ENCODE results near the gene RGS13.

DNA sequence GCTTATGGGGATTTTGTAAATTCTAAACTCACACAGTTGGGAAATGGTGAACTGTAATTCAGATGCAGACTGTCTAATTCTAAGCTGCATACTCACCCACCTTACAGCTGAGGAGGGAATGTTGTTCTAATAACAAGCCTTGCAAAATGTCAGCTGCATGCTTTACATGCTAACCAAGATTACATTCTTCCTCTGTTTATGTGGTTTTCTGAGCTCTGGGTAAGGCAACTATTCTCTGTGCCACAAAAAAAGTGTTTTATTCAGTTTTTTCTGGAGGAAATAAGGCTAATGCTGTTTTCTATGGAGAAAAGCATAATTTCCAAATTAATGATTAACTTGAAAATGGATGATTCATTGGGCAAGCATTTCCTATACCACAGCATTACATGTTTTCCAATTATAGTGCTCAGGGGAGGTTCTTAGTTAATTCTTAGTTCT lies 64.9 kb downstream of the RGS13 start:
- TF ChIP-seq POLR2AphosphoS5 (IDR thresholded peaks at IDR 0.05), result no peak
- TF ChIP-seq, protein P1, sequence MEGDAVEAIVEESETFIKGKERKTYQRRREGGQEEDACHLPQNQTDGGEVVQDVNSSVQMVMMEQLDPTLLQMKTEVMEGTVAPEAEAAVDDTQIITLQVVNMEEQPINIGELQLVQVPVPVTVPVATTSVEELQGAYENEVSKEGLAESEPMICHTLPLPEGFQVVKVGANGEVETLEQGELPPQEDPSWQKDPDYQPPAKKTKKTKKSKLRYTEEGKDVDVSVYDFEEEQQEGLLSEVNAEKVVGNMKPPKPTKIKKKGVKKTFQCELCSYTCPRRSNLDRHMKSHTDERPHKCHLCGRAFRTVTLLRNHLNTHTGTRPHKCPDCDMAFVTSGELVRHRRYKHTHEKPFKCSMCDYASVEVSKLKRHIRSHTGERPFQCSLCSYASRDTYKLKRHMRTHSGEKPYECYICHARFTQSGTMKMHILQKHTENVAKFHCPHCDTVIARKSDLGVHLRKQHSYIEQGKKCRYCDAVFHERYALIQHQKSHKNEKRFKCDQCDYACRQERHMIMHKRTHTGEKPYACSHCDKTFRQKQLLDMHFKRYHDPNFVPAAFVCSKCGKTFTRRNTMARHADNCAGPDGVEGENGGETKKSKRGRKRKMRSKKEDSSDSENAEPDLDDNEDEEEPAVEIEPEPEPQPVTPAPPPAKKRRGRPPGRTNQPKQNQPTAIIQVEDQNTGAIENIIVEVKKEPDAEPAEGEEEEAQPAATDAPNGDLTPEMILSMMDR (IDR thresholded peaks at IDR 0.05), result no peak
